ENCODE measurements around the gene NDUFB2.

Gene NDUFB2

GRCh38 chr7:140654661-140655060 lies 41.8 kb upstream of the NDUFB2 start:
- TF ChIP-seq EZH2phosphoT487 (conservative IDR thresholded peaks at IDR 0.05; ENCODE audit: low read length) (no peak), CTCF (IDR thresholded peaks at IDR 0.05; ENCODE audit: insufficient read depth, low read length, poor library complexity, severe bottlenecking) (no peak)
- Histone ChIP-seq H3K79me2 (ENCODE audit: insufficient read depth, low read length) (no peaks in the 10 kb centered on the region), H3K9me3 (ENCODE audit: insufficient read depth, low read length) (no peaks in the 10 kb centered on the region), H3F3A (ENCODE audit: insufficient read depth) (no peaks in the 10 kb centered on the region), H3K4me3 (ENCODE audit: insufficient read depth, low read length, poor library complexity, severe bottlenecking) (no peak overlapping the region), H3K9me2 (replicated peaks; ENCODE audit: insufficient read depth, low read length) (no peaks in the 10 kb centered on the region), H3K27me3 (ENCODE audit: low read length) (no peaks in the 10 kb centered on the region), H3K9ac (ENCODE audit: low read length) (no peak overlapping the region), H3K4me2 (ENCODE audit: low read depth, low read length, poor library complexity, severe bottlenecking) (no peak overlapping the region), H3K27ac (ENCODE audit: low read depth, low read length) (no peak overlapping the region), H3K36me3 (ENCODE audit: low read length) (no peaks in the 10 kb centered on the region), H4K20me1 (ENCODE audit: low read depth, low read length) (no peaks in the 10 kb centered on the region), H2AFZ (ENCODE audit: low read depth, low read length, severe bottlenecking) (no peak overlapping the region)

GRCh38 chr7:140655511-140656408 lies 40.7 kb upstream of the NDUFB2 start:
- no peaks in the 10 kb centered on the region for H3K79me2 ChIP-seq (ENCODE audit: insufficient read depth, low read length)
- no peaks in the 10 kb centered on the region for H3K9me2 ChIP-seq (replicated peaks; ENCODE audit: insufficient read depth, low read length)
- no peaks in the 10 kb centered on the region for H3F3A ChIP-seq (ENCODE audit: insufficient read depth)
- no peak overlapping the region for H3K9ac ChIP-seq (ENCODE audit: low read length)
- no peak overlapping the region for H3K27ac ChIP-seq (ENCODE audit: low read depth, low read length)
- no peak overlapping the region for H3K4me2 ChIP-seq (ENCODE audit: low read depth, low read length, poor library complexity, severe bottlenecking)
- H2AFZ ChIP-seq (ENCODE audit: low read depth, low read length, severe bottlenecking) = no peak overlapping the region
- H3K4me3 ChIP-seq (ENCODE audit: insufficient read depth, low read length, poor library complexity, severe bottlenecking) = no peak overlapping the region
- H3K9me3 ChIP-seq (ENCODE audit: insufficient read depth, low read length) = no peaks in the 10 kb centered on the region
- TF ChIP-seq CTCF (IDR thresholded peaks at IDR 0.05; ENCODE audit: insufficient read depth, low read length, poor library complexity, severe bottlenecking) (no peak), EZH2phosphoT487 (conservative IDR thresholded peaks at IDR 0.05; ENCODE audit: low read length) (no peak)
- H4K20me1 ChIP-seq (ENCODE audit: low read depth, low read length) = no peaks in the 10 kb centered on the region
- no peaks in the 10 kb centered on the region for H3K36me3 ChIP-seq (ENCODE audit: low read length)
- H3K27me3 ChIP-seq (ENCODE audit: low read length) = no peaks in the 10 kb centered on the region

- no peak for TF ChIP-seq CTCF (IDR thresholded peaks at IDR 0.05; ENCODE audit: insufficient read depth, low read length, poor library complexity, severe bottlenecking)
- Histone ChIP-seq H3K4me3 (ENCODE audit: insufficient read depth, low read length, poor library complexity, severe bottlenecking) (no peak overlapping the region), H3K4me2 (ENCODE audit: low read depth, low read length, poor library complexity, severe bottlenecking) (peak overlapping the region; percentile 24)
Measured at GRCh38 chr7:140656548-140657515, 39.7 kb upstream of the NDUFB2 start.

More at GRCh38 chr7:140656548-140657515, 39.7 kb upstream of the NDUFB2 start:
- no peak overlapping the region for H3K27ac ChIP-seq (ENCODE audit: low read depth, low read length)
- H3K9ac ChIP-seq (ENCODE audit: low read length) = no peak overlapping the region
- no peak overlapping the region for H2AFZ ChIP-seq (ENCODE audit: low read depth, low read length, severe bottlenecking)
- H3K9me3 ChIP-seq (ENCODE audit: insufficient read depth, low read length) = no peaks in the 10 kb centered on the region
- H3K27me3 ChIP-seq (ENCODE audit: low read length) = no peaks in the 10 kb centered on the region
- no peaks in the 10 kb centered on the region for H4K20me1 ChIP-seq (ENCODE audit: low read depth, low read length)
- H3K36me3 ChIP-seq (ENCODE audit: low read length) = no peaks in the 10 kb centered on the region
- no peaks in the 10 kb centered on the region for H3K79me2 ChIP-seq (ENCODE audit: insufficient read depth, low read length)
- H3F3A ChIP-seq (ENCODE audit: insufficient read depth) = no peaks in the 10 kb centered on the region
- H3K9me2 ChIP-seq (replicated peaks; ENCODE audit: insufficient read depth, low read length) = no peaks in the 10 kb centered on the region

Data from SU-DHL-6 (cell line).